MCF 10A (cell line): ENCODE data around the gene OSTN. TPM values are rescaled to one million over a fixed set of nuclear protein-coding genes. Genes with fewer than 3 reads are reported as not detected.

ENCODE experiments used
- BruUV-seq: library from RNA; stranded (reverse); fragments of 400-500 nt; replicated peaks from 2 replicates; lab custom pipeline; 2021; lab: Mats Ljungman, UMichigan
- CTCF ChIA-PET: fragments of 300-600 bp; sonication (Branson Sonifier 250); formaldehyde crosslinking; extraction: SDS; loops from one replicate; lab custom pipeline; 2021; ENCODE audit warnings: antibody characterized with exemption, inconsistent platforms; lab: Yijun Ruan, JAX
- POLR2A ChIA-PET: fragments of 300-600, 350-650 bp; sonication (Branson Sonifier 250); formaldehyde crosslinking; extraction: SDS; loops from one replicate; lab custom pipeline; 2020; ENCODE audit warnings: antibody characterized with exemption, inconsistent platforms; lab: Yijun Ruan, JAX
- DNase-seq: peaks from one replicate; pipeline ENCODE4 v3.0.0-alpha.2; 2018; ENCODE audit not compliant: unreplicated experiment
- H3K27ac Mint-ChIP-seq: one replicate; pipeline ENCODE4 v1.8.0; 2022; ENCODE audit warnings: mild to moderate bottlenecking, low read depth, mixed read lengths; ENCODE audit not compliant: unreplicated experiment
- H3K27me3 Mint-ChIP-seq: one replicate; pipeline ENCODE4 v1.8.0; 2022; ENCODE audit warnings: mixed read lengths; ENCODE audit not compliant: insufficient read depth, unreplicated experiment
- H3K36me3 Mint-ChIP-seq: one replicate; pipeline ENCODE4 v1.8.0; 2022; ENCODE audit warnings: mild to moderate bottlenecking, moderate library complexity, mixed read lengths; ENCODE audit not compliant: insufficient read depth, unreplicated experiment
- H3K4me1 Mint-ChIP-seq: one replicate; pipeline ENCODE4 v1.8.0; 2022; ENCODE audit warnings: mixed read lengths; ENCODE audit not compliant: insufficient read depth, unreplicated experiment
- H3K4me3 Mint-ChIP-seq: one replicate; pipeline ENCODE4 v1.8.0; 2022; ENCODE audit warnings: mild to moderate bottlenecking, moderate library complexity, mixed read lengths; ENCODE audit not compliant: unreplicated experiment
- H3K9me3 Mint-ChIP-seq: one replicate; pipeline ENCODE4 v1.8.0; 2022; ENCODE audit warnings: mixed read lengths; ENCODE audit not compliant: unreplicated experiment
- intact Hi-C: fragments of 100-400 bp; cut with micrococcal nuclease; formaldehyde crosslinking; loops from 2 replicates; pipeline ENCODE4 v1.14.1; 2022
- total RNA-seq: library from RNA; stranded (reverse); gene quantifications from 2 replicates; pipeline ENCODE4 v1.2.3, GENCODE V29; 2022
- TF ChIP-seq, protein P1 (sequence below): fragments of 200-600 bp; IDR thresholded peaks from one replicate; pipeline ENCODE4 v1.8.0; 2022; ENCODE audit warnings: antibody characterized with exemption, mild to moderate bottlenecking; ENCODE audit not compliant: unreplicated experiment

OSTN gene
- total RNA-seq, 1 experiment from 2014 or later, result not detected

DNA sequence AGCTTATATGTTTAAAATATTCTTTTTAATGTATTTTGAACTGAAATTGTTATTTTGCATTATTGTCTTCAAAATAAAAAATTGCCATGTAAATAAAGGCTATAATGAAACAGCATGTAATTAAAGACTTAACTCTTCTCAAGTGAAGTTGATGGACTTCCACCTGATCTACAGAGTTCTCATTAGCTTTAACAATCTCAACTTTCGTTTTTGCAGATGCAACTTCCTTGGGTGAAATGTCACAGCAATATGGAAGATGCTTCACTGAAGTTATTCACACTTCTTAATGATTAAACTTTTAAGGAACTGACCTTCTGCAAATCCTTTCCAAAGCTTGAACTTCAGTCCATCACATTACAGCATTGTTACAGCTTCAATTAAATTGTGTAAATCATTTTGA lies 63.6 kb downstream of the OSTN start:
- Mint-ChIP-seq H3K4me1 (peaks cover 6% of the 10 kb centered on the region), H3K4me3 (no peak overlapping the region), H3K9me3 (no peaks in the 10 kb centered on the region), H3K36me3 (peaks cover 6% of the 10 kb centered on the region), H3K27me3 (no peaks in the 10 kb centered on the region), H3K27ac (no peak overlapping the region)
- POLR2A ChIA-PET, result no interaction called here
- no TSS peak for BruUV-seq
- no peak for DNase-seq
- intact Hi-C loops, result no loop called here
- CTCF ChIA-PET, result interaction anchor here (0.7 kb wide), 1 partner anchor 1161 kb away, joined by 3 read pairs; no protein-coding TSS in a partner anchor
- TF ChIP-seq, protein P1, sequence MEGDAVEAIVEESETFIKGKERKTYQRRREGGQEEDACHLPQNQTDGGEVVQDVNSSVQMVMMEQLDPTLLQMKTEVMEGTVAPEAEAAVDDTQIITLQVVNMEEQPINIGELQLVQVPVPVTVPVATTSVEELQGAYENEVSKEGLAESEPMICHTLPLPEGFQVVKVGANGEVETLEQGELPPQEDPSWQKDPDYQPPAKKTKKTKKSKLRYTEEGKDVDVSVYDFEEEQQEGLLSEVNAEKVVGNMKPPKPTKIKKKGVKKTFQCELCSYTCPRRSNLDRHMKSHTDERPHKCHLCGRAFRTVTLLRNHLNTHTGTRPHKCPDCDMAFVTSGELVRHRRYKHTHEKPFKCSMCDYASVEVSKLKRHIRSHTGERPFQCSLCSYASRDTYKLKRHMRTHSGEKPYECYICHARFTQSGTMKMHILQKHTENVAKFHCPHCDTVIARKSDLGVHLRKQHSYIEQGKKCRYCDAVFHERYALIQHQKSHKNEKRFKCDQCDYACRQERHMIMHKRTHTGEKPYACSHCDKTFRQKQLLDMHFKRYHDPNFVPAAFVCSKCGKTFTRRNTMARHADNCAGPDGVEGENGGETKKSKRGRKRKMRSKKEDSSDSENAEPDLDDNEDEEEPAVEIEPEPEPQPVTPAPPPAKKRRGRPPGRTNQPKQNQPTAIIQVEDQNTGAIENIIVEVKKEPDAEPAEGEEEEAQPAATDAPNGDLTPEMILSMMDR, result no peak

DNA sequence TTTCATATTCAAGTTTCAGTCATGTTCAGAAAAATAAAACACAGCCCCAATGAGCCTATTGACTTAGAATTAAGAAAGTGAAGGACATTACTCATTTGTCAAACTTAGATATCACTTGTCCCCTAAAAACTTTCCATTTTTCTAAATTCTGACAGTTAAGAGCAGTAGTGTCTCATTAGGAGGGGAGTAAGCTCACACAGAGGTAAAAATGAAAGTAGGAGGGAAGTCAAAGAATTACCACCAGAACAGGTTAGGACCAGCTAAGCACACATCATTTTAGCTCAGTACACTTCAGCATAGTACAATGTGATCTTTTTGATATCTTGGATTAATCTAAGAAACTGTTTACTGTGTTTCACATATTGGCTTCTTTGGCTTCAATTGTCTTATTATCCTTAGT lies 64.3 kb downstream of the OSTN start:
- DNase-seq, result no peak
- ChIA-PET CTCF (no interaction called here), POLR2A (no interaction called here)
- intact Hi-C loops, result no loop called here
- TF ChIP-seq, protein P1, result no peak
- no peaks in the 10 kb centered on the region for H3K9me3 Mint-ChIP-seq
- BruUV-seq, result no TSS peak
- H3K27ac Mint-ChIP-seq, result no peak overlapping the region
- H3K27me3 Mint-ChIP-seq, result no peaks in the 10 kb centered on the region
- H3K4me3 Mint-ChIP-seq, result no peak overlapping the region
- H3K36me3 Mint-ChIP-seq, result peaks cover 7% of the 10 kb centered on the region
- H3K4me1 Mint-ChIP-seq, result peaks cover 6% of the 10 kb centered on the region

DNA sequence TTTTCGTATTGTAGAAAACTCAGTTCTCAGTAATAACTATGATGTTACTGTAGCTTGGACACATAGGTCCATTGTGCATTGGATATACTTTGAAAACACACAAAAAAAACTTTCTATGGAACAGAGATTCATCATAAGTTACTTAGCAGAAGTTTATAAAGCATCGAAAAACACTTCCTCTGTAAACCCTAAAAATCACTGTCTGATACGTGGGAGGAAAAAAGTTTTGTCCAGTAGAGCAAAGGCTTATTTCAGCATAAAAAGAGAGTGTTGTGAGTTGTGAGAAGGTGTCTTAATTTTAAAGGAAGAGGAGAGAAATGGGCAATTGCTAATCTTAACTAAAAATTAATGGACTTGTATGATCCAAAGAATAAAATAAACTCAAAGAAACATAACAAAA lies 64.8 kb downstream of the OSTN start:
- Mint-ChIP-seq H3K27ac (no peak overlapping the region), H3K9me3 (no peaks in the 10 kb centered on the region), H3K27me3 (no peaks in the 10 kb centered on the region), H3K36me3 (peaks cover 7% of the 10 kb centered on the region), H3K4me1 (peaks cover 6% of the 10 kb centered on the region), H3K4me3 (no peak overlapping the region)
- intact Hi-C loops, result no loop called here
- TF ChIP-seq, protein P1, result no peak
- POLR2A ChIA-PET, result no interaction called here
- CTCF ChIA-PET, result no interaction called here
- DNase-seq, result no peak
- BruUV-seq, result no TSS peak

GRCh38 chr3:191268737-191269136 lies 69.7 kb downstream of the OSTN start:
- TF ChIP-seq, protein P1, result no peak
- POLR2A ChIA-PET, result no interaction called here
- no TSS peak for BruUV-seq

More at GRCh38 chr3:191268737-191269136, 69.7 kb downstream of the OSTN start:
- Mint-ChIP-seq H3K4me1 (no peaks in the 10 kb centered on the region), H3K4me3 (no peak overlapping the region), H3K36me3 (peaks cover 7% of the 10 kb centered on the region), H3K27ac (no peak overlapping the region), H3K27me3 (no peaks in the 10 kb centered on the region), H3K9me3 (peaks cover 5% of the 10 kb centered on the region)
- intact Hi-C loops, result no loop called here
- CTCF ChIA-PET, result no interaction called here
- no peak for DNase-seq
